Ishikawa (cell line): ENCODE measurements around the gene CRCP.

Experiments
- EGR1 ChIP-seq: IDR thresholded peaks from 2 replicates; pipeline ENCODE4 v1.6.1; 2012
- EP300 ChIP-seq: IDR thresholded peaks from 2 replicates; pipeline ENCODE4 v1.6.1; 2012; ENCODE audit warnings: borderline replicate concordance
- MAX ChIP-seq: IDR thresholded peaks from 2 replicates; pipeline ENCODE4 v1.6.1; 2012
- RAD21 ChIP-seq: IDR thresholded peaks from 2 replicates; pipeline ENCODE4 v1.6.1; 2012; ENCODE audit warnings: low read depth
- REST ChIP-seq: IDR thresholded peaks from 2 replicates; pipeline ENCODE4 v1.6.1; 2012; ENCODE audit warnings: low read depth, mild to moderate bottlenecking

GRCh38 chr7:66181329-66181728 is 66.7 kb downstream of the CRCP start:
- TF ChIP-seq MAX (no peak), REST (no peak), EP300 (no peak), EGR1 (no peak), RAD21 (no peak)
